Testis (tissue), 2 donors: ENCODE results near the gene RPS6KA4.

ENCODE experiments used
- POLR2A ChIP-seq: fragments of 450-650 bp; IDR thresholded peaks from one replicate; pipeline ENCODE4 v1.6.1; 2017; ENCODE audit warnings: antibody characterized with exemption, mild to moderate bottlenecking, moderate library complexity
- TF ChIP-seq, protein P1 (sequence below), 3 experiments: fragments of 450-650 bp in 2 of 3; fragments of 200-600 bp in 1 of 3; sonication (generic) in 1 of 3; IDR thresholded peaks; one replicate each; pipeline ENCODE4 v1.5.1; 2016 to 2019; ENCODE audit warnings: antibody characterized with exemption in 3 of 3, mild to moderate bottlenecking in 2 of 3, moderate library complexity in 1 of 3

DNA sequence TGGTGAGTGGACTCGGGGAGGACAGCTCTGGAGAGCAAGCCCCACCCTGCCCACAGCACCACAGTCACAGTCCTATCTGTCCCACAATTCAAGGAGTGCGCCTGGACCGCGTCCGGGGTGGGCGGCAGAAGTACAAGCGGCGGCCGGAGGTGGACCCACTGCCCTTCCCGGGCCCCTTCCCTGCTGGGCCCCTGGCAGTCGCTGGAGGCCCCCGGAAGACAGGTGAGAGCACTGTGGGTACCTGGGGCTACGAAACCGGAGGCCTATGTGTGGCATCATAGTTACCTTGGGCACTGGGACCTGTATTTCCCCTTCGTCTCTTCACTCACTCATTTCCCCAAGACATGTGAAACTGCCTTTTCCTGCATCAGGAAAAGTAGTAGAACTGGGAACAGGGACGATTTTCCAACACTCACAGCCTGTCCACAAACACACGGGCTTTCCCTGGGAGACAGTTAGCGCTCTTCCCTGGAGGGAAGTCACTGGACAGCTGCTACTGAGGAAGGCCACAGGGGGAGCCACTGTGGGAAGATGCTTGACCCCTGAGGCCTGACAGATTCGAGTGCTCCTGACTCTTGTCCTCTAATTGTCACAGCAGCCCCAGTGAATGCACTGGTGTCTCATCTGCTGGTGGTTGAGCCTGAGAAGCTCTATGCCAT lies 44.7 kb upstream of the RPS6KA4 start:
- TF ChIP-seq, protein P1, sequence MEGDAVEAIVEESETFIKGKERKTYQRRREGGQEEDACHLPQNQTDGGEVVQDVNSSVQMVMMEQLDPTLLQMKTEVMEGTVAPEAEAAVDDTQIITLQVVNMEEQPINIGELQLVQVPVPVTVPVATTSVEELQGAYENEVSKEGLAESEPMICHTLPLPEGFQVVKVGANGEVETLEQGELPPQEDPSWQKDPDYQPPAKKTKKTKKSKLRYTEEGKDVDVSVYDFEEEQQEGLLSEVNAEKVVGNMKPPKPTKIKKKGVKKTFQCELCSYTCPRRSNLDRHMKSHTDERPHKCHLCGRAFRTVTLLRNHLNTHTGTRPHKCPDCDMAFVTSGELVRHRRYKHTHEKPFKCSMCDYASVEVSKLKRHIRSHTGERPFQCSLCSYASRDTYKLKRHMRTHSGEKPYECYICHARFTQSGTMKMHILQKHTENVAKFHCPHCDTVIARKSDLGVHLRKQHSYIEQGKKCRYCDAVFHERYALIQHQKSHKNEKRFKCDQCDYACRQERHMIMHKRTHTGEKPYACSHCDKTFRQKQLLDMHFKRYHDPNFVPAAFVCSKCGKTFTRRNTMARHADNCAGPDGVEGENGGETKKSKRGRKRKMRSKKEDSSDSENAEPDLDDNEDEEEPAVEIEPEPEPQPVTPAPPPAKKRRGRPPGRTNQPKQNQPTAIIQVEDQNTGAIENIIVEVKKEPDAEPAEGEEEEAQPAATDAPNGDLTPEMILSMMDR (IDR thresholded peaks at IDR 0.05): no peak
- no peak for TF ChIP-seq POLR2A
